Nephron (organoid): Measurements from ENCODE around the gene OR8D1.

ENCODE experiments used
- H3K27ac Mint-ChIP-seq, 3 experiments: 2 replicates each; pipeline ENCODE4 v1.8.0; 2020; ENCODE audit warnings: mixed read lengths in 3 of 3, mild to moderate bottlenecking in 2 of 3, moderate library complexity in 1 of 3
- H3K27me3 Mint-ChIP-seq: 2 replicates; pipeline ENCODE4 v1.8.0; 2021; ENCODE audit warnings: low read depth, mild to moderate bottlenecking, moderate library complexity, mixed read lengths
- H3K36me3 Mint-ChIP-seq: 2 replicates; pipeline ENCODE4 v1.8.0; 2020; ENCODE audit warnings: low read depth, mixed read lengths
- H3K4me1 Mint-ChIP-seq: 2 replicates; pipeline ENCODE4 v1.8.0; 2020; ENCODE audit warnings: mixed read lengths
- H3K4me3 Mint-ChIP-seq, 3 experiments: 2 replicates each; pipeline ENCODE4 v1.8.0; 2020; ENCODE audit warnings: mild to moderate bottlenecking in 3 of 3, mixed read lengths in 3 of 3, moderate library complexity in 2 of 3
- H3K9me3 Mint-ChIP-seq: 2 replicates; pipeline ENCODE4 v1.8.0; 2020; ENCODE audit warnings: mixed read lengths
- CTCF ChIP-seq, 3 experiments: fragments of 200-600 bp; sonication (generic); IDR thresholded peaks; one replicate each; pipeline ENCODE4 v1.5.0; 2021; ENCODE audit warnings: antibody characterized with exemption in 3 of 3; ENCODE audit not compliant: unreplicated experiment in 3 of 3

OR8D1 gene

GRCh38 chr11:124320097-124320496 lies 6.3 kb upstream of the OR8D1 start, which contains the start of gene OR8D2:
Gene OR8D2, minus strand, starts transcription at chr11:124320197. Its CDS starts 0 bp downstream, at chr11:124320197.
- Mint-ChIP-seq H3K27me3 (peaks cover 21% of the 10 kb centered on the region), H3K36me3 (no peaks in the 10 kb centered on the region), H3K4me3 (no peak within 1 kb of the TSS), H3K27ac (no peak within 1 kb of the TSS), H3K9me3 (no peaks in the 10 kb centered on the region), H3K4me1 (no peaks in the 10 kb centered on the region)
- TF ChIP-seq CTCF (IDR thresholded peaks at IDR 0.05; ENCODE audit: unreplicated experiment in 3 of 3): no peak

- no peaks in the 10 kb centered on the region for H3K36me3 Mint-ChIP-seq
- TF ChIP-seq CTCF (IDR thresholded peaks at IDR 0.05; ENCODE audit: unreplicated experiment in 3 of 3): no peak
- peaks cover 13% of the 10 kb centered on the region for H3K27me3 Mint-ChIP-seq
- no peak overlapping the region for H3K27ac Mint-ChIP-seq
- no peaks in the 10 kb centered on the region for H3K9me3 Mint-ChIP-seq
- no peak overlapping the region for H3K4me3 Mint-ChIP-seq
- H3K4me1 Mint-ChIP-seq: no peaks in the 10 kb centered on the region
Observed at GRCh38 chr11:124315052-124315451, 1.3 kb upstream of the OR8D1 start.

GRCh38 chr11:124313131-124313530 lies 618 bp downstream of the OR8D1 start:
- no peak for TF ChIP-seq CTCF (IDR thresholded peaks at IDR 0.05; ENCODE audit: unreplicated experiment in 3 of 3)
- no peak overlapping the region for H3K4me3 Mint-ChIP-seq
- H3K36me3 Mint-ChIP-seq: no peaks in the 10 kb centered on the region
- H3K9me3 Mint-ChIP-seq: no peaks in the 10 kb centered on the region
- peaks cover 17% of the 10 kb centered on the region for H3K27me3 Mint-ChIP-seq
- no peak overlapping the region for H3K27ac Mint-ChIP-seq
- H3K4me1 Mint-ChIP-seq: no peaks in the 10 kb centered on the region

- no peaks in the 10 kb centered on the region for H3K9me3 Mint-ChIP-seq
- H3K4me1 Mint-ChIP-seq: no peaks in the 10 kb centered on the region
- no peak for TF ChIP-seq CTCF (IDR thresholded peaks at IDR 0.05; ENCODE audit: unreplicated experiment in 3 of 3)
- peaks cover 12% of the 10 kb centered on the region for H3K27me3 Mint-ChIP-seq
- H3K27ac Mint-ChIP-seq: no peak overlapping the region
- H3K36me3 Mint-ChIP-seq: no peaks in the 10 kb centered on the region
- H3K4me3 Mint-ChIP-seq: no peak overlapping the region
Observed at GRCh38 chr11:124311670-124312069, 2.1 kb downstream of the OR8D1 start.

- no peaks in the 10 kb centered on the region for H3K4me1 Mint-ChIP-seq
- H3K27ac Mint-ChIP-seq: no peak overlapping the region
- H3K36me3 Mint-ChIP-seq: no peaks in the 10 kb centered on the region
- no peak for TF ChIP-seq CTCF (IDR thresholded peaks at IDR 0.05; ENCODE audit: unreplicated experiment in 3 of 3)
- H3K27me3 Mint-ChIP-seq: peaks cover 8% of the 10 kb centered on the region
- H3K9me3 Mint-ChIP-seq: no peaks in the 10 kb centered on the region
- no peak overlapping the region for H3K4me3 Mint-ChIP-seq
Observed at GRCh38 chr11:124311269-124311668, 2.5 kb downstream of the OR8D1 start.

GRCh38 chr11:124310721-124311120 lies 3.0 kb downstream of the OR8D1 start:
- Mint-ChIP-seq H3K4me3 (no peak overlapping the region), H3K4me1 (no peaks in the 10 kb centered on the region), H3K27me3 (peaks cover 8% of the 10 kb centered on the region), H3K9me3 (no peaks in the 10 kb centered on the region), H3K27ac (no peak overlapping the region), H3K36me3 (no peaks in the 10 kb centered on the region)
- no peak for TF ChIP-seq CTCF (IDR thresholded peaks at IDR 0.05; ENCODE audit: unreplicated experiment in 3 of 3)
